HEK293 (cell line): Measurements from ENCODE around the gene ARL14.

ENCODE experiments used
- CTCF ChIA-PET: fragments of 350-600 bp; formaldehyde crosslinking; extraction: SDS; loops from one replicate; lab custom pipeline; 2021; ENCODE audit warnings: antibody characterized with exemption; lab: Yijun Ruan, JAX
- POLR2A ChIA-PET: fragments of 300-600 bp; formaldehyde crosslinking; extraction: SDS; loops from one replicate; lab custom pipeline; 2020; ENCODE audit warnings: antibody characterized with exemption, inconsistent platforms; lab: Yijun Ruan, JAX
- H3K27ac ChIP-seq: fragments of 200-500 bp; sonication (Bioruptor generic); 2 replicates; pipeline ENCODE4 v1.5.1; 2014; ENCODE audit warnings: low read depth, low read length, control low read depth, inconsistent platforms; ENCODE audit errors: extremely low read depth
- H3K36me3 ChIP-seq, 2 experiments: fragments of 200-500 bp in 1 of 2; sonication (Bioruptor generic) in 1 of 2; 1 replicate in 1 of 2; 2 replicates in 1 of 2; pipeline ENCODE4 v1.5.1; 2014 to 2017; ENCODE audit warnings: inconsistent platforms in 2 of 2, low read length in 2 of 2; ENCODE audit not compliant: control insufficient read depth in 2 of 2, insufficient read depth in 1 of 2
- H3K4me1 ChIP-seq: fragments of 200-500 bp; sonication (Bioruptor generic); 2 replicates; pipeline ENCODE4 v1.5.1; 2014; ENCODE audit warnings: mild to moderate bottlenecking, low read length, inconsistent platforms; ENCODE audit not compliant: control insufficient read depth, insufficient read depth
- H3K4me3 ChIP-seq: 2 replicates; pipeline ENCODE4 v1.5.1; 2011; ENCODE audit warnings: low read depth, mild to moderate bottlenecking, control low read depth, low read length, moderate library complexity
- H3K9me3 ChIP-seq: fragments of 200-500 bp; sonication (Bioruptor generic); 2 replicates; pipeline ENCODE4 v1.5.1; 2014; ENCODE audit warnings: low read depth, low read length, inconsistent platforms; ENCODE audit not compliant: control insufficient read depth, insufficient read depth
- EGR2 ChIP-seq: fragments of 450-650 bp; formaldehyde crosslinking; IDR thresholded peaks from 2 replicates; pipeline ENCODE4 v1.5.1; 2016; ENCODE audit warnings: low read depth, missing biosample characterization, missing genetic modification characterization
- FEZF1 ChIP-seq: fragments of 450-650 bp; formaldehyde crosslinking; IDR thresholded peaks from 2 replicates; pipeline ENCODE4 v1.5.1; 2016; ENCODE audit warnings: missing biosample characterization, missing genetic modification characterization
- KLF16 ChIP-seq: fragments of 450-650 bp; formaldehyde crosslinking; IDR thresholded peaks from 2 replicates; pipeline ENCODE4 v1.5.1; 2017; ENCODE audit warnings: missing biosample characterization, missing genetic modification characterization
- TRIM28 ChIP-seq: IDR thresholded peaks from 2 replicates; pipeline ENCODE4 v1.6.1; 2011; ENCODE audit warnings: low read length, control low read depth, borderline replicate concordance
- ZNF132 ChIP-seq: fragments of 450-650 bp; formaldehyde crosslinking; IDR thresholded peaks from 2 replicates; pipeline ENCODE4 v1.5.1; 2017; ENCODE audit warnings: missing biosample characterization, missing genetic modification characterization, borderline replicate concordance
- ZNF174 ChIP-seq: fragments of 450-650 bp; formaldehyde crosslinking; IDR thresholded peaks from 2 replicates; pipeline ENCODE4 v1.5.0; 2017; ENCODE audit warnings: missing biosample characterization, mild to moderate bottlenecking, missing genetic modification characterization
- ZNF175 ChIP-seq: fragments of 450-650 bp; formaldehyde crosslinking; IDR thresholded peaks from 2 replicates; pipeline ENCODE4 v1.5.1; 2016; ENCODE audit warnings: missing biosample characterization, missing genetic modification characterization
- ZNF184 ChIP-seq: fragments of 450-650 bp; IDR thresholded peaks from 2 replicates; pipeline ENCODE4 v1.5.1; 2018; ENCODE audit warnings: missing biosample characterization, mild to moderate bottlenecking, missing genetic modification characterization
- ZNF335 ChIP-seq: fragments of 450-650 bp; formaldehyde crosslinking; conservative IDR thresholded peaks from 2 replicates; pipeline ENCODE4 v1.5.1; 2016; ENCODE audit warnings: missing biosample characterization, missing genetic modification characterization
- ZNF621 ChIP-seq: fragments of 450-650 bp; formaldehyde crosslinking; IDR thresholded peaks from 2 replicates; pipeline ENCODE4 v1.5.1; 2017; ENCODE audit warnings: missing biosample characterization, missing genetic modification characterization
- TF ChIP-seq, protein P1 (sequence below): fragments of 450-650 bp; formaldehyde crosslinking; IDR thresholded peaks from 2 replicates; pipeline ENCODE4 v1.5.1; 2016; ENCODE audit warnings: missing biosample characterization, missing genetic modification characterization, borderline replicate concordance
- TF ChIP-seq, protein P2 (sequence below): fragments of 450-650 bp; formaldehyde crosslinking; IDR thresholded peaks from 2 replicates; pipeline ENCODE4 v1.5.1; 2016; ENCODE audit warnings: missing biosample characterization, missing genetic modification characterization
- TF ChIP-seq, protein P3 (sequence below): fragments of 450-650 bp; formaldehyde crosslinking; IDR thresholded peaks from 2 replicates; pipeline ENCODE4; 2016; ENCODE audit warnings: missing biosample characterization, missing genetic modification characterization
- TF ChIP-seq, protein P4 (sequence below): fragments of 450-650 bp; formaldehyde crosslinking; IDR thresholded peaks from 2 replicates; pipeline ENCODE4 v1.5.1; 2016; ENCODE audit warnings: missing biosample characterization, missing genetic modification characterization

The ARL14 gene

DNA sequence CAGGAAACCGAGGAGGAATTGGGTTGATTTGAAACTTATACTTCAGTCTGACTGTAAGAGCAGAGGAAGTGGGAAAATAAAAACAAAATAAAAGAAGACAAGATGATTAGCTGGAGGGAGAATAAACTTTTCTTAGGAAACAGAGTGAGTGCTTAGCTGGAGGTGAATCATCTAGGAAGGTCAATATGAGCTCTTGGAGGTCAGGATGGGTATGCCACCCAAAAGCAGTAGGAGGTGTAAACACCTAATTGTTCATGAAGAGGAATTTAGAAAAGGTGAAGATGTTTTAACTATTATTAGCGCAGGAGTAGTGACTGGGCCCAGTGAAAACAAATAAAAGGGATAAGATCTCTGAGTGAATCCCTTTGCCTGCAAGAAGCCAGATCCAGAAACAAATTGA lies 39.9 kb upstream of the ARL14 start:
- Histone ChIP-seq H3K36me3 (no peaks in the 10 kb centered on the region), H3K4me1 (no peaks in the 10 kb centered on the region), H3K4me3 (no peak overlapping the region), H3K9me3 (no peaks in the 10 kb centered on the region), H3K27ac (no peak overlapping the region)
- ChIA-PET POLR2A (no interaction called here), CTCF (no interaction called here)
- TF ChIP-seq TRIM28 (no peak), ZNF184 (tag by site-specific recombination) (no peak), EGR2 (tag by site-specific recombination) (no peak), KLF16 (no peak), ZNF335 (tag by site-specific recombination) (no peak)
- TF ChIP-seq, protein P1, sequence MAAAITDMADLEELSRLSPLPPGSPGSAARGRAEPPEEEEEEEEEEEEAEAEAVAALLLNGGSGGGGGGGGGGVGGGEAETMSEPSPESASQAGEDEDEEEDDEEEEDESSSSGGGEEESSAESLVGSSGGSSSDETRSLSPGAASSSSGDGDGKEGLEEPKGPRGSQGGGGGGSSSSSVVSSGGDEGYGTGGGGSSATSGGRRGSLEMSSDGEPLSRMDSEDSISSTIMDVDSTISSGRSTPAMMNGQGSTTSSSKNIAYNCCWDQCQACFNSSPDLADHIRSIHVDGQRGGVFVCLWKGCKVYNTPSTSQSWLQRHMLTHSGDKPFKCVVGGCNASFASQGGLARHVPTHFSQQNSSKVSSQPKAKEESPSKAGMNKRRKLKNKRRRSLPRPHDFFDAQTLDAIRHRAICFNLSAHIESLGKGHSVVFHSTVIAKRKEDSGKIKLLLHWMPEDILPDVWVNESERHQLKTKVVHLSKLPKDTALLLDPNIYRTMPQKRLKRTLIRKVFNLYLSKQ (tag by site-specific recombination) = no peak
- TF ChIP-seq, protein P2, sequence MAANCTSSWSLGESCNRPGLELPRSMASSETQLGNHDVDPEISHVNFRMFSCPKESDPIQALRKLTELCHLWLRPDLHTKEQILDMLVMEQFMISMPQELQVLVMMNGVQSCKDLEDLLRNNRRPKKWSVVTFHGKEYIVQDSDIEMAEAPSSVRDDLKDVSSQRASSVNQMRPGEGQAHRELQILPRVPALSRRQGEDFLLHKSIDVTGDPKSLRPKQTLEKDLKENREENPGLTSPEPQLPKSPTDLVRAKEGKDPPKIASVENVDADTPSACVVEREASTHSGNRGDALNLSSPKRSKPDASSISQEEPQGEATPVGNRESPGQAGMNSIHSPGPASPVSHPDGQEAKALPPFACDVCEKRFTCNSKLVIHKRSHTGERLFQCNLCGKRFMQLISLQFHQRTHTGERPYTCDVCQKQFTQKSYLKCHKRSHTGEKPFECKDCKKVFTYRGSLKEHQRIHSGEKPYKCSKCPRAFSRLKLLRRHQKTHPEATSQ = no peak

DNA sequence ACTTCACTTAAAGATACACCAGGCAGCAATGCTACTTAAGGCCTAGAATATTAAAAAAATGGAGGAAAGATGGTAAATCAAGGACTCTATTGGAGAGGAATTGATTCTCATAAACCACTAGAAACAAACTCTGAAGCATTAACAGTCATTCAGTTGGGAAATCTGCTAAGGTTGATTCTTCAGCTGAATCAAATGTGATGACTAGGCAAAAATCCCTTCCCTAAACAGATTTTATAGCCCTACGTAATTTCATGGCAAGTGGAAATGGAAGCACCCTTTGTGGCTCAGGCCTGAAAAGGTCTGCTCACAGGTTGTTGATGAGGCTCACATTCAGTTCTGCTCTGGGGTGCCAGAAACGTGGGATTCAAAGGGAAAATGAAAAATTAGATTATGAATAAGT lies 38.8 kb upstream of the ARL14 start:
- Histone ChIP-seq H3K9me3 (no peaks in the 10 kb centered on the region), H3K4me1 (no peaks in the 10 kb centered on the region), H3K27ac (no peak overlapping the region), H3K4me3 (no peak overlapping the region), H3K36me3 (no peaks in the 10 kb centered on the region)
- CTCF ChIA-PET = interaction anchor here (0.7 kb wide), 1 partner anchor 16 kb away, joined by 3 read pairs; no protein-coding TSS in a partner anchor
- POLR2A ChIA-PET = no interaction called here
- TF ChIP-seq ZNF621 (tag by site-specific recombination) = no peak

DNA sequence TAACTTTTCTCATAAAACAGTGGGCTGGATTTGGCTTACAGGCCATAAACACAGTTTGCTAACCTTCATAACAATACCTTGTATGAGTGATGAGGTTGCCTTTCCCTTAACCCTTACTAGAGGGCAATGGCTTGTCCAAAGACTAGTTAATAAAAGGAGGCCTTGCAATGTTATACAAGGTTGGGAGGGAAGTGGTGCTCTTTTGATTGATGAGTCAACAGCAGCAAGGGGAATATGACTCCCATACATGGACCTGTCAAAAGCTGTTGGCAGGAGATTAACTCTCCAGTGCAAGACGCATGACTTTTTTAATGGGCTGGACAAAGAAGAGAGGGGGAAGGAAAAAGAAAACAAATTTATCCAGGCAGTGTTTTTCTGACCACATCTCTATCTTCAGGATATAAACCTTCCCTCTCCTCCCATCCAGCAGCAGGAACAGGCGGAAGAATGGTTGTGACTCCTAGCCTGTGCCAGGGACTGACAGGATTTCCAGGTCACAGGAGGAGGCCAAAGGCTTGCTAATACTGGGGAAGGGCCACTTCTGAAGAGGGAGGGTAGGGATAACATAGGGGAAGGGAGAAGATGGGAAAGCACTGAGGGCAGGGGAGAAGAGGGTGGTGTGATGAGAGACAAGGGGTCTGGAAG lies 35.2 kb upstream of the ARL14 start:
- H3K9me3 ChIP-seq = no peaks in the 10 kb centered on the region
- no peak overlapping the region for H3K4me3 ChIP-seq
- 0 out of 2 replicates have a peak, but pooled peaks cover 2% of the 10 kb centered on the region for H3K4me1 ChIP-seq
- CTCF ChIA-PET = no interaction called here
- no peak overlapping the region for H3K27ac ChIP-seq
- TF ChIP-seq ZNF174 (tag by site-specific recombination) (no peak), TRIM28 (peak; percentile 74; the same call in 1 of the 2 replicates), FEZF1 (tag by site-specific recombination) (peak; percentile 44), ZNF175 (tag by site-specific recombination) (no peak), ZNF132 (tag by site-specific recombination) (no peak)
- TF ChIP-seq, protein P3, sequence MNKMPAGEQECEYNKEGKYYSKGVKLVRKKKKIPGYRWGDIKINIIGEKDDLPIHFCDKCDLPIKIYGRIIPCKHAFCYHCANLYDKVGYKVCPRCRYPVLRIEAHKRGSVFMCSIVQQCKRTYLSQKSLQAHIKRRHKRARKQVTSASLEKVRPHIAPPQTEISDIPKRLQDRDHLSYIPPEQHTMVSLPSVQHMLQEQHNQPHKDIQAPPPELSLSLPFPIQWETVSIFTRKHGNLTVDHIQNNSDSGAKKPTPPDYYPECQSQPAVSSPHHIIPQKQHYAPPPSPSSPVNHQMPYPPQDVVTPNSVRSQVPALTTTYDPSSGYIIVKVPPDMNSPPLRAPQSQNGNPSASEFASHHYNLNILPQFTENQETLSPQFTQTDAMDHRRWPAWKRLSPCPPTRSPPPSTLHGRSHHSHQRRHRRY (tag by site-specific recombination) = no peak
- TF ChIP-seq, protein P4, sequence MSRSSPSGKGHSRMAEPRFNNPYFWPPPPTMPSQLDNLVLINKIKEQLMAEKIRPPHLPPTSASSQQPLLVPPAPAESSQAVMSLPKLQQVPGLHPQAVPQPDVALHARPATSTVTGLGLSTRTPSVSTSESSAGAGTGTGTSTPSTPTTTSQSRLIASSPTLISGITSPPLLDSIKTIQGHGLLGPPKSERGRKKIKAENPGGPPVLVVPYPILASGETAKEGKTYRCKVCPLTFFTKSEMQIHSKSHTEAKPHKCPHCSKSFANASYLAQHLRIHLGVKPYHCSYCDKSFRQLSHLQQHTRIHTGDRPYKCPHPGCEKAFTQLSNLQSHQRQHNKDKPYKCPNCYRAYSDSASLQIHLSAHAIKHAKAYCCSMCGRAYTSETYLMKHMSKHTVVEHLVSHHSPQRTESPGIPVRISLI = 0 out of 2 replicates have a peak, but pooled peaks have one; percentile 13
- no peaks in the 10 kb centered on the region for H3K36me3 ChIP-seq
- POLR2A ChIA-PET = no interaction called here
